Choroid plexus epithelial cell (primary cell): Measurements from ENCODE around the gene ST6GALNAC1.

Source experiments
- DNase-seq: peaks from one replicate; pipeline ENCODE4 v3.0.0-alpha.2; 2010; ENCODE audit warnings: low read depth
- H3K4me3 ChIP-seq: 2 replicates; pipeline ENCODE4 v1.5.1; 2011; ENCODE audit warnings: low read depth, mild to moderate bottlenecking, control low read depth, low read length, moderate library complexity
- CTCF ChIP-seq: conservative IDR thresholded peaks from 2 replicates; pipeline ENCODE4 v1.5.1; 2011; ENCODE audit warnings: low read depth, mild to moderate bottlenecking, control low read depth, inconsistent platforms, low read length, moderate library complexity

ST6GALNAC1 gene

GRCh38 chr17:76643553-76644148 is at the start of gene ST6GALNAC1:
ST6GALNAC1 (minus strand) TSS chr17:76643757; CDS start chr17:76643638, 119 bp downstream.
- no peak for TF ChIP-seq CTCF
- no peak within 1 kb of the TSS for H3K4me3 ChIP-seq
- no peak for DNase-seq

- no peak overlapping the region for H3K4me3 ChIP-seq
- no peak for DNase-seq
- TF ChIP-seq CTCF: no peak
Measured at GRCh38 chr17:76691379-76692191, 48.0 kb upstream of the ST6GALNAC1 start.

DNA sequence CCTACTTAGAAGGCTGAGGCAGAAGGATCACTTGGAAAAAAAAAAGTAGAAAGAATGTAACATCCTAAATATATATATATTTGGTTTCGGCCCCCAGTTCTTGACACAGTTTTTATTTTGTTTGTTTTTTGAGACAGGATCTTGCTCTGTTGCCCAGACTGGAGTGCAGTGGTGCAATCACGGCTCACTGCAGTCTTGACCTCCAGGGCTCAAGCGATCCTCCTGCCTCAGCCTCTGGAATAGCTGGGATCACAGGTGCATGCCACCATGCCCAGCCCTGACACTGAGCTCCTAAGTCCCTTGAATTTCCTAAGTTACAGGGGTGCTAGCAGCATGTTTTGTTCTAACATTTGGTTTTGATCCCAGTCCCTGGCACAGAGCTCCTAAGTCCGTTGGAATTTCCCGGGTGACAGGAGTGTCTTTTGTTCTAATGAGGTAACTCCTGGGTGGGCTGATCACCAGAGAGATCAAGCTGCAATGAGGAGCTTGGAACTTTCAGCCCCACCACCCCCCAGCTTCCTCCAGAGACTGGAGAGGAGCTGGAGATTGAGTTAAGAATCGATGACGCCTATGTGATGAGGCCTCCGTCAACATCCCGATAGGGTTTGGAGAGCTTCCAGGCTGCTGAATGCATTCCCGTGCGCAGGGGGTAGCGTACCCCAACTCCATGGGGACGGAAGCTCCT is 47.2 kb upstream of the ST6GALNAC1 start:
- no peak for DNase-seq
- no peak overlapping the region for H3K4me3 ChIP-seq
- TF ChIP-seq CTCF: no peak

- no peak overlapping the region for H3K4me3 ChIP-seq
- no peak for TF ChIP-seq CTCF
- peak; percentile 67 for DNase-seq
Measured at GRCh38 chr17:76689859-76690258, 46.3 kb upstream of the ST6GALNAC1 start.

- TF ChIP-seq CTCF: no peak
- H3K4me3 ChIP-seq: no peak overlapping the region
- no peak for DNase-seq
Measured at GRCh38 chr17:76688165-76688622, 44.6 kb upstream of the ST6GALNAC1 start.

- H3K4me3 ChIP-seq: no peak overlapping the region
- DNase-seq: no peak
- no peak for TF ChIP-seq CTCF
Measured at GRCh38 chr17:76687298-76688164, 44.0 kb upstream of the ST6GALNAC1 start.
